Peyer's patch (tissue), 4 donors: ENCODE data around the gene UTS2R. TPM values are rescaled to one million over a fixed set of nuclear protein-coding genes. Genes with fewer than 3 reads are reported as not detected.

Experiments used
- DNase-seq, 3 donors: peaks; one replicate each; pipeline ENCODE4 v3.0.0-alpha.2; 2017 to 2019
- H3K27ac ChIP-seq, 4 donors: fragments of 200-600 bp; sonication (generic); one replicate each; pipeline ENCODE4 v1.5.1; 2016 to 2019
- H3K27me3 ChIP-seq, 2 donors: fragments of 200-600 bp; sonication (generic); one replicate each; pipeline ENCODE4 v1.5.1; 2019
- H3K36me3 ChIP-seq, 3 donors: fragments of 200-600 bp; sonication (generic); one replicate each; pipeline ENCODE4 v1.5.1; 2016 to 2019
- H3K4me1 ChIP-seq, 4 donors: fragments of 200-600 bp; sonication (generic); one replicate each; pipeline ENCODE4 v1.5.1; 2016 to 2019
- H3K4me3 ChIP-seq, 4 donors: fragments of 200-600 bp; sonication (generic); 1 replicate in 3 of 4; 2 replicates in 1 of 4; pipeline ENCODE4 v1.5.1; 2016 to 2019; ENCODE audit warnings: mild to moderate bottlenecking in 1 of 4
- H3K9me3 ChIP-seq, 4 donors: fragments of 200-600 bp; sonication (generic); one replicate each; pipeline ENCODE4 v1.5.1; 2016 to 2019; ENCODE audit warnings: mild to moderate bottlenecking in 1 of 4
- CTCF ChIP-seq, 6 experiments: fragments of 450-650 bp in 4 of 6; fragments of 200-600 bp in 2 of 6; sonication (generic) in 1 of 6; IDR thresholded peaks; one replicate each; pipeline ENCODE4 v1.5.1; 2017 to 2019; ENCODE audit warnings: antibody characterized with exemption in 6 of 6, mild to moderate bottlenecking in 3 of 6, moderate library complexity in 1 of 6
- POLR2A ChIP-seq, 2 donors: fragments of 450-650 bp; IDR thresholded peaks; one replicate each; pipeline ENCODE4 v1.5.1; 2017; ENCODE audit warnings: antibody characterized with exemption in 2 of 2, mild to moderate bottlenecking in 2 of 2, moderate library complexity in 2 of 2
- total RNA-seq, 4 donors: library from RNA; depleted of rRNA; stranded (reverse); fragments of >200 nt; gene quantifications; one replicate each; pipeline ENCODE4 v1.1.0, GENCODE V29; 2016

The UTS2R gene
- total RNA-seq, 4 donors from 2014 or later: not detected

- Histone ChIP-seq H3K27ac (no peak overlapping the region), H3K36me3 (peaks cover 0 to 20% (median 0%) of the 10 kb centered on the region in 3 donors), H3K4me3 (no peak overlapping the region), H3K4me1 (no peaks in the 10 kb centered on the region), H3K27me3 (no peaks in the 10 kb centered on the region), H3K9me3 (no peaks in the 10 kb centered on the region)
- no peak for TF ChIP-seq POLR2A (IDR thresholded peaks at IDR 0.05)
- TF ChIP-seq CTCF (IDR thresholded peaks at IDR 0.05): no peak
- no peak for DNase-seq
Observed at GRCh38 chr17:82394278-82394677, 22.7 kb downstream of the UTS2R start.

GRCh38 chr17:82396601-82397435, 25.3 kb downstream of the UTS2R start:
- H3K27me3 ChIP-seq: no peaks in the 10 kb centered on the region
- H3K9me3 ChIP-seq: no peaks in the 10 kb centered on the region
- no peak overlapping the region for H3K27ac ChIP-seq
- peaks cover 0 to 4% (median 2%) of the 10 kb centered on the region in 4 donors for H3K4me1 ChIP-seq
- no peak for TF ChIP-seq CTCF (IDR thresholded peaks at IDR 0.05)
- TF ChIP-seq POLR2A (IDR thresholded peaks at IDR 0.05): no peak
- no peak overlapping the region for H3K4me3 ChIP-seq
- peaks cover 0 to 15% (median 0%) of the 10 kb centered on the region in 3 donors for H3K36me3 ChIP-seq
- no peak for DNase-seq

GRCh38 chr17:82397449-82398335, 26.1 kb downstream of the UTS2R start:
- no peak overlapping the region for H3K4me3 ChIP-seq
- no peak overlapping the region for H3K27ac ChIP-seq
- peaks cover 0 to 10% (median 0%) of the 10 kb centered on the region in 3 donors for H3K36me3 ChIP-seq
- no peaks in the 10 kb centered on the region for H3K27me3 ChIP-seq
- TF ChIP-seq POLR2A (IDR thresholded peaks at IDR 0.05): no peak
- no peak for TF ChIP-seq CTCF (IDR thresholded peaks at IDR 0.05)
- no peaks in the 10 kb centered on the region for H3K9me3 ChIP-seq
- DNase-seq: no peak
- H3K4me1 ChIP-seq: peaks cover 0 to 4% (median 2%) of the 10 kb centered on the region in 4 donors

GRCh38 chr17:82399041-82399441, 27.5 kb downstream of the UTS2R start:
- Histone ChIP-seq H3K9me3 (no peaks in the 10 kb centered on the region), H3K36me3 (peaks cover 0 to 21% (median 0%) of the 10 kb centered on the region in 3 donors), H3K27ac (no peak overlapping the region), H3K4me1 (peaks cover 0 to 4% (median 2%) of the 10 kb centered on the region in 4 donors), H3K27me3 (no peaks in the 10 kb centered on the region), H3K4me3 (no peak overlapping the region)
- DNase-seq: no peak
- TF ChIP-seq POLR2A (IDR thresholded peaks at IDR 0.05) (no peak), CTCF (IDR thresholded peaks at IDR 0.05) (no peak)

GRCh38 chr17:82399601-82400101, 28.1 kb downstream of the UTS2R start:
- no peak overlapping the region for H3K27ac ChIP-seq
- peaks cover 0 to 4% (median 2%) of the 10 kb centered on the region in 4 donors for H3K4me1 ChIP-seq
- DNase-seq: no peak
- TF ChIP-seq POLR2A (IDR thresholded peaks at IDR 0.05) (no peak), CTCF (IDR thresholded peaks at IDR 0.05) (no peak)
- H3K4me3 ChIP-seq: no peak overlapping the region
- H3K27me3 ChIP-seq: no peaks in the 10 kb centered on the region
- peaks cover 0 to 24% (median 0%) of the 10 kb centered on the region in 3 donors for H3K36me3 ChIP-seq
- H3K9me3 ChIP-seq: no peaks in the 10 kb centered on the region
